Astrocyte (in vitro differentiated cells and primary cell): ENCODE results near the gene GAS2L1. TPM values are rescaled to one million over a fixed set of nuclear protein-coding genes. Genes with fewer than 3 reads are reported as not detected.

Experiments used
- DNase-seq: peaks from one replicate; pipeline ENCODE4 v3.0.0-alpha.2; 2010; ENCODE audit warnings: low read depth
- FAIRE-seq: peaks from 2 replicates; lab custom pipeline; 2011; peaks lifted over from hg19 to GRCh38; lab: Jason Lieb, UNC
- H2AFZ ChIP-seq: 2 replicates; pipeline ENCODE4 v1.6.0; 2012; ENCODE audit warnings: low read depth, low read length, inconsistent platforms
- H3K27ac ChIP-seq: 2 replicates; pipeline ENCODE4 v1.5.1; 2011; ENCODE audit warnings: low read depth, low read length, inconsistent platforms
- H3K27me3 ChIP-seq: 2 replicates; pipeline ENCODE4 v1.6.0; 2011; ENCODE audit warnings: low read length, inconsistent platforms; ENCODE audit not compliant: insufficient read depth
- H3K36me3 ChIP-seq: 2 replicates; pipeline ENCODE4 v1.5.1; 2011; ENCODE audit warnings: low read length, inconsistent platforms; ENCODE audit not compliant: insufficient read depth
- H3K4me1 ChIP-seq: 2 replicates; pipeline ENCODE4 v1.5.1; 2011; ENCODE audit warnings: low read length, inconsistent platforms; ENCODE audit not compliant: insufficient read depth
- H3K4me2 ChIP-seq: 2 replicates; pipeline ENCODE4 v1.6.0; 2012; ENCODE audit warnings: low read length, inconsistent platforms
- H3K4me3 ChIP-seq: 2 replicates; pipeline ENCODE4 v1.5.1; 2011; ENCODE audit warnings: low read depth, mild to moderate bottlenecking, low read length, inconsistent platforms; ENCODE audit not compliant: insufficient read depth
- H3K79me2 ChIP-seq: 2 replicates; pipeline ENCODE4 v1.6.0; 2012; ENCODE audit warnings: mild to moderate bottlenecking, low read length, inconsistent platforms; ENCODE audit not compliant: insufficient read depth
- H3K9ac ChIP-seq: 2 replicates; pipeline ENCODE4 v1.6.0; 2012; ENCODE audit warnings: mild to moderate bottlenecking, low read length, inconsistent platforms
- H3K9me3 ChIP-seq: 2 replicates; pipeline ENCODE4 v1.5.1; 2012; ENCODE audit warnings: low read depth, mild to moderate bottlenecking, low read length, inconsistent platforms; ENCODE audit not compliant: insufficient read depth
- H4K20me1 ChIP-seq: 2 replicates; pipeline ENCODE4 v1.6.0; 2012; ENCODE audit warnings: low read length, inconsistent platforms; ENCODE audit not compliant: insufficient read depth
- H3K27ac Mint-ChIP-seq: one replicate; pipeline ENCODE4 v1.8.0; 2021; ENCODE audit warnings: mild to moderate bottlenecking, mixed read lengths; ENCODE audit not compliant: unreplicated experiment
- H3K27me3 Mint-ChIP-seq: one replicate; pipeline ENCODE4 v1.8.0; 2021; ENCODE audit warnings: low read depth, mixed read lengths; ENCODE audit not compliant: unreplicated experiment
- H3K36me3 Mint-ChIP-seq: one replicate; pipeline ENCODE4 v1.8.0; 2021; ENCODE audit warnings: low read depth, mixed read lengths; ENCODE audit not compliant: unreplicated experiment
- H3K4me1 Mint-ChIP-seq: one replicate; pipeline ENCODE4 v1.8.0; 2021; ENCODE audit warnings: low read depth, mixed read lengths; ENCODE audit not compliant: unreplicated experiment
- H3K4me3 Mint-ChIP-seq: one replicate; pipeline ENCODE4 v1.8.0; 2021; ENCODE audit warnings: mild to moderate bottlenecking, moderate library complexity, mixed read lengths; ENCODE audit not compliant: unreplicated experiment
- H3K9me3 Mint-ChIP-seq: one replicate; pipeline ENCODE4 v1.8.0; 2021; ENCODE audit warnings: mild to moderate bottlenecking, mixed read lengths; ENCODE audit not compliant: unreplicated experiment
- CTCF ChIP-seq: IDR thresholded peaks from 2 replicates; pipeline ENCODE4 v1.5.1; 2011; ENCODE audit warnings: low read depth, mild to moderate bottlenecking, inconsistent platforms, low read length, moderate library complexity; ENCODE audit not compliant: insufficient read depth
- EZH2 ChIP-seq: IDR thresholded peaks from 2 replicates; pipeline ENCODE4 v1.6.1; 2012; ENCODE audit warnings: mild to moderate bottlenecking, low read length, inconsistent platforms; ENCODE audit not compliant: insufficient read depth
- total RNA-seq: library from RNA; stranded (reverse); gene quantifications from 2 replicates; pipeline ENCODE4 v1.2.1, GENCODE V29; 2021

GAS2L1 gene
- total RNA-seq, 1 donor from 2014 or later: 24.3 TPM

GRCh38 chr22:29260031-29260560, 46.4 kb upstream of the GAS2L1 start:
- no peak overlapping the region for H3K4me3 Mint-ChIP-seq
- DNase-seq: no peak
- H3K9me3 ChIP-seq: no peaks in the 10 kb centered on the region
- H2AFZ ChIP-seq: no peak overlapping the region
- H3K4me3 ChIP-seq: no peak overlapping the region
- no peaks in the 10 kb centered on the region for H3K36me3 ChIP-seq
- H3K4me2 ChIP-seq: no peak overlapping the region
- no peak overlapping the region for H3K27ac ChIP-seq
- no peaks in the 10 kb centered on the region for H3K9me3 Mint-ChIP-seq
- FAIRE-seq: no peak
- H3K4me1 ChIP-seq: no peaks in the 10 kb centered on the region
- TF ChIP-seq EZH2: no peak
- TF ChIP-seq CTCF: no peak
- H3K27me3 Mint-ChIP-seq: no peaks in the 10 kb centered on the region
- H3K79me2 ChIP-seq: no peaks in the 10 kb centered on the region
- H3K27me3 ChIP-seq: no peaks in the 10 kb centered on the region
- H3K9ac ChIP-seq: no peak overlapping the region
- peaks cover 10% of the 10 kb centered on the region for H3K36me3 Mint-ChIP-seq
- H3K27ac Mint-ChIP-seq: no peak overlapping the region
- H3K4me1 Mint-ChIP-seq: no peaks in the 10 kb centered on the region
- peaks cover 5% of the 10 kb centered on the region for H4K20me1 ChIP-seq

GRCh38 chr22:29260601-29261315, 45.7 kb upstream of the GAS2L1 start:
- no peak for FAIRE-seq
- H3K4me3 ChIP-seq: no peak overlapping the region
- DNase-seq: no peak
- H3K4me1 ChIP-seq: no peaks in the 10 kb centered on the region
- TF ChIP-seq CTCF (no peak), EZH2 (no peak)
- Mint-ChIP-seq H3K9me3 (no peaks in the 10 kb centered on the region), H3K27me3 (no peaks in the 10 kb centered on the region), H3K36me3 (peaks cover 8% of the 10 kb centered on the region), H3K27ac (no peak overlapping the region), H3K4me3 (no peak overlapping the region), H3K4me1 (no peaks in the 10 kb centered on the region)
- no peak overlapping the region for H3K4me2 ChIP-seq
- H2AFZ ChIP-seq: no peak overlapping the region
- peaks cover 5% of the 10 kb centered on the region for H4K20me1 ChIP-seq
- no peaks in the 10 kb centered on the region for H3K36me3 ChIP-seq
- no peaks in the 10 kb centered on the region for H3K9me3 ChIP-seq
- no peaks in the 10 kb centered on the region for H3K27me3 ChIP-seq
- no peak overlapping the region for H3K27ac ChIP-seq
- H3K79me2 ChIP-seq: peaks cover 1% of the 10 kb centered on the region
- H3K9ac ChIP-seq: no peak overlapping the region

GRCh38 chr22:29263791-29264276, 42.6 kb upstream of the GAS2L1 start:
- H3K27ac Mint-ChIP-seq: no peak overlapping the region
- H3K4me3 ChIP-seq: no peak overlapping the region
- no peaks in the 10 kb centered on the region for H3K36me3 ChIP-seq
- H3K36me3 Mint-ChIP-seq: peaks cover 9% of the 10 kb centered on the region
- no peaks in the 10 kb centered on the region for H3K9me3 ChIP-seq
- H3K9me3 Mint-ChIP-seq: no peaks in the 10 kb centered on the region
- DNase-seq (no peak), FAIRE-seq (no peak)
- H3K4me3 Mint-ChIP-seq: no peak overlapping the region
- peaks cover 9% of the 10 kb centered on the region for H3K4me1 Mint-ChIP-seq
- H3K9ac ChIP-seq: no peak overlapping the region
- H3K79me2 ChIP-seq: peaks cover 32% of the 10 kb centered on the region
- TF ChIP-seq CTCF: no peak
- TF ChIP-seq EZH2: no peak
- H3K27me3 ChIP-seq: no peaks in the 10 kb centered on the region
- H3K4me1 ChIP-seq: peaks cover 14% of the 10 kb centered on the region
- H3K27ac ChIP-seq: no peak overlapping the region
- H2AFZ ChIP-seq: no peak overlapping the region
- no peaks in the 10 kb centered on the region for H3K27me3 Mint-ChIP-seq
- peaks cover 9% of the 10 kb centered on the region for H4K20me1 ChIP-seq
- no peak overlapping the region for H3K4me2 ChIP-seq
